ENCODE data around the gene NTN1. TPM values are rescaled to one million over a fixed set of nuclear protein-coding genes. Genes with fewer than 3 reads are reported as not detected.

The NTN1 gene
- total RNA-seq, 2 experiments from 2014 or later = not detected

DNA sequence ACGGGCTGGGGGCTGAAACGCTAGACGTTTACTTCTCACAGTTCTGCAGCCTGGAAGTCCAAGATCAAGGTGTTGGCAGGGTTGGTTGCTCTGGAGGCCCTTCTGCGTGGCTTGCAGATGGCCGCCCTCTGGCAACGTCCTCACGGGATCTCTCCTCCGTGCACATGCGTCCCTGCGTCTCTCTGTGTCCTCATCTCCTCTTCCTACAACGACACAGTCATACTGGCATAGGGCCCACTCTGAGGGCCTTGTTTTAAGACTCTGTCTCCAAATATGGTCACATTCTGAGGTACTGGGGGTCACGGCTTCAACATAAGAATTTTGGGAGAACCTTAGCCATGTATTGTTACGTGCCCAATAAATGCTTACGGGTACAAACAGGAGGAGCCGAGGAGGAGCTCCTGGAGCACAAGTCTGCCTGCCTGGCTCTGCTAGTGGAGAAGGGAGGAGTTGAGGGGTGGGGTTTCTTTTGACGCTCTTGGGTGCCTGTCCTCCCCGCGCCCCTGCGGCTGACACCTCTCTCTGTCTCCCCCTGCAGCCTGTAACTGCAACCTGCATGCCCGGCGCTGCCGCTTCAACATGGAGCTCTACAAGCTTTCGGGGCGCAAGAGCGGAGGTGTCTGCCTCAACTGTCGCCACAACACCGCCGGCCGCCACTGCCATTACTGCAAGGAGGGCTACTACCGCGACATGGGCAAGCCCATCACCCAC lies 141.1 kb downstream of the NTN1 start:
- Mint-ChIP-seq H3K36me3 (ENCODE audit: low read depth) (no peaks in the 10 kb centered on the region), H3K4me3 (no peak overlapping the region), H3K27me3 (ENCODE audit: low read depth) (no peaks in the 10 kb centered on the region), H3K27ac (no peak overlapping the region), H3K9me3 (ENCODE audit: insufficient read depth) (no peaks in the 10 kb centered on the region), H3K4me1 (ENCODE audit: low read depth) (no peaks in the 10 kb centered on the region)
- DNase-seq (no peak), ATAC-seq (no peak)
- ChIA-PET CTCF (no interaction called here), POLR2A (no interaction called here)

DNA sequence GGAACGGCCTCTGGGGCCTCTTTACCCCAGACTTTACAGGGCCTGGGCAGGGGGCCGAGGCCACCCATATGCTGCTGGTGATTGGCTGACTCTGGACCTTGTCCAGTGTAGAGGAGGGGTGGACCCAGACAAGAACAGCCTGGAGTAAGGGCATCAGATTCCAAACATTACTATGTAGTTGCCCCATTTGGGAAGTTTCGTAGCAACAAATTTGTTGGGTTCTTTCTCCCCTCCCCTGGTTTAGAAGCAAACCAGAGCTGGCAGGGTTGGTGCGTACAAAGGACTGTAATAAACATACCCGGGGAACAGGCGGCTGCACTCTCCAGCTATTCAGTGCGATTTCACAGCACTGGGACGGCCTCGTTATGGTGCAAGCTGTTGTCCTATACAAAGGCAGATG lies 145.5 kb downstream of the NTN1 start:
- DNase-seq = no peak
- POLR2A ChIA-PET = no interaction called here
- Mint-ChIP-seq H3K4me3 (no peak overlapping the region), H3K27me3 (ENCODE audit: low read depth) (no peaks in the 10 kb centered on the region), H3K36me3 (ENCODE audit: low read depth) (no peaks in the 10 kb centered on the region), H3K4me1 (ENCODE audit: low read depth) (no peaks in the 10 kb centered on the region), H3K27ac (no peak overlapping the region), H3K9me3 (ENCODE audit: insufficient read depth) (no peaks in the 10 kb centered on the region)
- CTCF ChIA-PET = no interaction called here
- ATAC-seq = no peak

DNA sequence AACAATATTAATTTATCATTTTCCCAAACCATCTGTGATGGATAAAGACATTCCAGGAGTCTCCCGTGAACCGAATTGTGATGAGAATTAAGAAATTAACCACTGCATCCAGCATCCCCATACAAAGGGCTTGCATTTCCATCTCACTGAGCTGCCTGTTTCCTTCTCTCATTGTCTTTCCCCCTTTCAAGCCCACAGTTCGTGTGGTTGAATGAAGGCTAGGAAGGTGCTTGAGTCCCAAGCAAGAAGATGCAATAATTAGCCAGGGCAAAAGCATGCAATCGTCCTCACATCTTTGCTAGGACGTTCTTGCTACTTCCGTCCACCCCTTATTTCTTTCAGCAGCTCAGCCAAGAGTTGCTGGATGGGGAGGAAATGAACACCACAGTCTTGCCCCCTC lies 146.1 kb downstream of the NTN1 start:
- Mint-ChIP-seq H3K4me3 (no peak overlapping the region), H3K27me3 (ENCODE audit: low read depth) (no peaks in the 10 kb centered on the region), H3K4me1 (ENCODE audit: low read depth) (no peaks in the 10 kb centered on the region), H3K36me3 (ENCODE audit: low read depth) (no peaks in the 10 kb centered on the region), H3K9me3 (ENCODE audit: insufficient read depth) (no peaks in the 10 kb centered on the region), H3K27ac (no peak overlapping the region)
- CTCF ChIA-PET = no interaction called here
- POLR2A ChIA-PET = no interaction called here
- DNase-seq (no peak), ATAC-seq (no peak)

DNA sequence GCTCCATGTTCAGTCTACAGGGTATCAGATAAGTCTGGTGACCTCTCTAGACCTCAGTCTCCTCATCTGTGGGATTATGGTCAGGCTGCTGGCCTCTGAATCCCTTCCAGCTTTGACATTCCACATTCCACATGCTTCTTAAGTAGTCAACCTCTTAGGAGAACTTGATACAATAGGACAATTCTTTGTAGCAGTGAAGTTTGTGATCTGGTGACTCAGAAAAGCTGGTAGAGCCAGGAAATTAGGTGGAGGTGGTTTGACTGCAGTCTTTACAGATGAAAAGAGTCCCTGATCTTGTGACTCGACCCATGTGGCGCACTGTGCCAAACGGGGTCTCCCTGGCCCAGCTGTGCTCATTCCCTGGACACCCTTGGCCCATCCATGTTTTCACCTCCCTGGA lies 147.8 kb downstream of the NTN1 start:
- CTCF ChIA-PET = no interaction called here

DNA sequence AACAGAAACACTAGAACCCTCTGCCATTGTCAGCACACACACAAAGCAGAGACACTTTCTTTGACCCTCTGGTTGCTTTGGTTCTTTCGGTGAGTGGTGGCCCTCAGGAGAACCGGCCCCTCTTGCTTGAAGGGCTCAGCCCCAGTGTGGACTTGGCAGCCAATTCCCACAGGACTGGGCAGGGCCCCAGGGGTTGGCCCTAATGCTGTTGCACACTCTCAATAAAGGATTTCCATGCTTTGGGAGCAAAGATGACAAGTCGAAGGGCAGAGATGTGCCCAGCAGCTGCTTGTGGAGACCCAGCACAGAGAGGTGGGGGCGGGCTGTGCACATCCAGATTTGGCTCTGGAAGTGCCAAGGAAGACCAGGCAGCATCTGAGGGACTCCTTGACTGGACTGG lies 149.0 kb downstream of the NTN1 start:
- H3K27me3 Mint-ChIP-seq (ENCODE audit: low read depth) = no peaks in the 10 kb centered on the region
- POLR2A ChIA-PET = no interaction called here
- H3K27ac Mint-ChIP-seq = no peak overlapping the region
- CTCF ChIA-PET = no interaction called here
- DNase-seq (no peak), ATAC-seq (no peak)
- no peak overlapping the region for H3K4me3 Mint-ChIP-seq
- no peaks in the 10 kb centered on the region for H3K9me3 Mint-ChIP-seq (ENCODE audit: insufficient read depth)
- H3K36me3 Mint-ChIP-seq (ENCODE audit: low read depth) = no peaks in the 10 kb centered on the region
- H3K4me1 Mint-ChIP-seq (ENCODE audit: low read depth) = no peaks in the 10 kb centered on the region

More for the DNA sequence above, 147.8 kb downstream of the NTN1 start:
- POLR2A ChIA-PET = no interaction called here
- H3K4me3 Mint-ChIP-seq = no peak overlapping the region
- H3K9me3 Mint-ChIP-seq (ENCODE audit: insufficient read depth) = no peaks in the 10 kb centered on the region
- H3K27me3 Mint-ChIP-seq (ENCODE audit: low read depth) = no peaks in the 10 kb centered on the region
- H3K36me3 Mint-ChIP-seq (ENCODE audit: low read depth) = no peaks in the 10 kb centered on the region
- H3K4me1 Mint-ChIP-seq (ENCODE audit: low read depth) = no peaks in the 10 kb centered on the region
- DNase-seq (no peak), ATAC-seq (no peak)
- H3K27ac Mint-ChIP-seq = no peak overlapping the region

DNA sequence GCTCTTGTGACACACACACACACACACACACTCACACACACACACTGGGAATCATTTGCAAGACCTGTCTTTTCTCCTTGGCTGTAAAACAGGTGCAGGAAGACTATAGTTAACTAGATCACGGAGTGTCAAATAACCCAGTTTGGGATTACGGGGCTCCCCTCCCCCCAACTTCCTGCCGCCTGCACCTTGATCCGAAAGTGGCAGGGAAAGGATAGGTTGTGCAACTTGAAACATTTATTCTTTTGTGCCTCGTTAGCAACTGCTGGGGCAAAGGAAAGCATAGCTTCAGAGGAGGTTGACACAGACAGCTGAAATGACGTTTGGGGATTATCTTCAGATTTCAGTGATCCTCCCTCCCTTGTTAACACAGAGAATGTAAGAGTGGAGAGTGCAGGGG lies 149.5 kb downstream of the NTN1 start:
- no peak overlapping the region for H3K4me3 Mint-ChIP-seq
- no peak for DNase-seq
- H3K27me3 Mint-ChIP-seq (ENCODE audit: low read depth) = no peaks in the 10 kb centered on the region
- POLR2A ChIA-PET = no interaction called here
- no peak for ATAC-seq
- H3K36me3 Mint-ChIP-seq (ENCODE audit: low read depth) = no peaks in the 10 kb centered on the region
- CTCF ChIA-PET = no interaction called here
- H3K27ac Mint-ChIP-seq = no peak overlapping the region
- H3K9me3 Mint-ChIP-seq (ENCODE audit: insufficient read depth) = no peaks in the 10 kb centered on the region
- no peaks in the 10 kb centered on the region for H3K4me1 Mint-ChIP-seq (ENCODE audit: low read depth)

DNA sequence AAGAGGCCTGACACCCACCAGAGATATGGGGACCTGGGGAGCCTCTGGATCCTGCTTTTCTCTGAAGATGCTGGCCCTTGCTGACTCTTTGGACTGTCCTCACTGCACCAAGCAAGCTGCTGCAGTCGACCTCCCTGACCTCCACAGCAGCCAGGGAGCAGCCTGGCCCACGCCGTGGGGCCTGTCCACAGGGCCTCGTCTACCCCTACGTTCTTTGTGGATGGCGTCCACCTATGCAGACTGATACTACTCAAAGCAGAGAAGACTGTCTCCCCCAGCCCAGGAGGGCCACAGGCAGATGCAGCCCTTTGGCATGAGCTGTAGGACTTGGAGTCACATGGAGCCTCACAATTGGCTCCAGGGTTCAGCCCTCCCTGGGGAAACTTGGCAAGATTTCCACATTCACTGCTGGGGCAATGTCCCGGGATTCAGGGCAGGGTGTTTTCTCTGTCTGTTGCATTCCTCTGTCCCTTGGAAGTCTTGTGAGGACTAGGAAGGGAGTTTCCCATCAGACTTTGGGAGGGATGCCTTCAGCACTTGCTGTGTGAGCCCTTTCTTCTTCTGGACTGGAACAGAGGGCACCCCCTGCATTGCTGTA lies 152.2 kb downstream of the NTN1 start:
- Mint-ChIP-seq H3K27me3 (ENCODE audit: low read depth) (no peaks in the 10 kb centered on the region), H3K9me3 (ENCODE audit: insufficient read depth) (no peaks in the 10 kb centered on the region), H3K4me1 (ENCODE audit: low read depth) (no peaks in the 10 kb centered on the region), H3K27ac (no peak overlapping the region), H3K4me3 (no peak overlapping the region), H3K36me3 (ENCODE audit: low read depth) (no peaks in the 10 kb centered on the region)
- DNase-seq (no peak), ATAC-seq (no peak)
- ChIA-PET CTCF (no interaction called here), POLR2A (no interaction called here)

GRCh38 chr17:9174312-9174711 lies 153.0 kb downstream of the NTN1 start:
- Mint-ChIP-seq H3K4me1 (ENCODE audit: low read depth) (no peaks in the 10 kb centered on the region), H3K27me3 (ENCODE audit: low read depth) (no peaks in the 10 kb centered on the region), H3K9me3 (ENCODE audit: insufficient read depth) (no peaks in the 10 kb centered on the region), H3K27ac (no peak overlapping the region), H3K4me3 (no peak overlapping the region), H3K36me3 (ENCODE audit: low read depth) (no peaks in the 10 kb centered on the region)
- ATAC-seq (no peak), DNase-seq (no peak)
- POLR2A ChIA-PET = no interaction called here
- CTCF ChIA-PET = no interaction called here

- H3K27me3 Mint-ChIP-seq (ENCODE audit: low read depth) = no peaks in the 10 kb centered on the region
- no peaks in the 10 kb centered on the region for H3K9me3 Mint-ChIP-seq (ENCODE audit: insufficient read depth)
- ChIA-PET POLR2A (no interaction called here), CTCF (no interaction called here)
- H3K4me3 Mint-ChIP-seq = no peak overlapping the region
- no peak overlapping the region for H3K27ac Mint-ChIP-seq
- H3K36me3 Mint-ChIP-seq (ENCODE audit: low read depth) = no peaks in the 10 kb centered on the region
- no peak for DNase-seq
- H3K4me1 Mint-ChIP-seq (ENCODE audit: low read depth) = no peaks in the 10 kb centered on the region
- ATAC-seq = no peak
Measured at GRCh38 chr17:9174779-9175574, 153.7 kb downstream of the NTN1 start.

- DNase-seq (no peak), ATAC-seq (no peak)
- Mint-ChIP-seq H3K4me3 (no peak overlapping the region), H3K27ac (no peak overlapping the region), H3K27me3 (ENCODE audit: low read depth) (no peaks in the 10 kb centered on the region), H3K36me3 (ENCODE audit: low read depth) (no peaks in the 10 kb centered on the region), H3K9me3 (ENCODE audit: insufficient read depth) (no peaks in the 10 kb centered on the region), H3K4me1 (ENCODE audit: low read depth) (no peaks in the 10 kb centered on the region)
- POLR2A ChIA-PET = no interaction called here
- CTCF ChIA-PET = no interaction called here
Measured at GRCh38 chr17:9175700-9176467, 154.6 kb downstream of the NTN1 start.

DNA sequence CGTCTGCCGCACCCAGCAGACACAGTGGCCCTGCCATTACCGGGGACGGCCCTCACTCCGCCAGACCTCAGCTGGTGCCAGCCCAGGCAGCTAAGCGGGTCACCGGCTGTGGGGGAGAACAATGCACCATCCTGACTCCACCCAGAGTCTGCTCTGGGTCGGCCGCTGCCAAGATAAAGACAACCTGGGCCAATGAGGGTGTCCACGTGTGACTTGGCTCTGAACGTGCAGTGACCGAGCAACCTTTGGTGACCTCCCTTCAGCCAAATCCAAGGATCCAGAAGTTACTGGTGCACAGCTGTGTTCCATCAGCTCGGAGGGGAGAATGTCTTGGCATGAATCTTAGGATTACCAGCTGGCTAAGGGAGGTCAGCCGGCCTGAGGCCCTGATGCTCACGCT lies 155.9 kb downstream of the NTN1 start:
- no peaks in the 10 kb centered on the region for H3K36me3 Mint-ChIP-seq (ENCODE audit: low read depth)
- no peak overlapping the region for H3K27ac Mint-ChIP-seq
- no peak overlapping the region for H3K4me3 Mint-ChIP-seq
- no peaks in the 10 kb centered on the region for H3K9me3 Mint-ChIP-seq (ENCODE audit: insufficient read depth)
- no peaks in the 10 kb centered on the region for H3K27me3 Mint-ChIP-seq (ENCODE audit: low read depth)
- ChIA-PET POLR2A (no interaction called here), CTCF (no interaction called here)
- DNase-seq = no peak
- no peaks in the 10 kb centered on the region for H3K4me1 Mint-ChIP-seq (ENCODE audit: low read depth)
- ATAC-seq = no peak

DNA sequence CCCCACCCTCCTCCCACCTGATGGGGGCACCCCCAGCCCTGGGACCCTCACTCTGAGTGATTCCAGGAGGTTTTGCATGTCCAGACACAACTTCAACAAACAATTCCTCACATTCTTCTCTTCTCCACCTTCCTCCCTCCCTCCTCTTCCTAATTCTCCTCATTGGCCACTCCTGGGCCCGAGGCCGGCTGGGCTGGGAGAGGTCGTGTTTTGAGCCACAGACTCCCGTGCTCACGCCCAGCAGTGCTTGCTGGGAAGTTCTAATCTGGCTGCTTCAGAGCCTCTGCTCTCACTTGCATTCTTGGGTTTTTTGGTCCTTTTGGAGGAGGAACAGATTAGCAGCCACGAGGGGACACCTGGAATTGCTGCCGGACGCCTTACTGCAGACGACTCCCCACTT lies 157.0 kb downstream of the NTN1 start:
- Mint-ChIP-seq H3K27ac (no peak overlapping the region), H3K27me3 (ENCODE audit: low read depth) (no peaks in the 10 kb centered on the region), H3K36me3 (ENCODE audit: low read depth) (no peaks in the 10 kb centered on the region), H3K4me1 (ENCODE audit: low read depth) (no peaks in the 10 kb centered on the region), H3K4me3 (no peak overlapping the region), H3K9me3 (ENCODE audit: insufficient read depth) (no peaks in the 10 kb centered on the region)
- ATAC-seq (no peak), DNase-seq (no peak)
- ChIA-PET POLR2A (no interaction called here), CTCF (no interaction called here)

Measured in activated CD8-positive, alpha-beta T cell treated with anti-CD3 and anti-CD28 coated beads, Interleukin-2, amount 10 ng/mL, durations not matched to agents 7 days and 5 days (primary cell).